Ascending aorta (tissue), 2 donors: Measurements from ENCODE around the gene C6orf89. TPM values are rescaled to one million over a fixed set of nuclear protein-coding genes. Genes with fewer than 3 reads are reported as not detected.

Experiments used
- DNase-seq, 2 donors: peaks; one replicate each; pipeline ENCODE4 v3.0.0-alpha.2; 2019; ENCODE audit warnings: low spot score in 2 of 2
- H3K27ac ChIP-seq, 2 donors: fragments of 200-600 bp; sonication (generic); one replicate each; pipeline ENCODE4 v1.5.1; 2016 to 2017; ENCODE audit warnings: mild to moderate bottlenecking in 1 of 2
- H3K27me3 ChIP-seq: fragments of 200-600 bp; sonication (generic); one replicate; pipeline ENCODE4 v1.5.1; 2017
- H3K36me3 ChIP-seq, 2 donors: fragments of 200-600 bp; sonication (generic); one replicate each; pipeline ENCODE4 v1.5.1; 2016
- H3K4me1 ChIP-seq, 2 donors: fragments of 200-600 bp; sonication (generic); one replicate each; pipeline ENCODE4 v1.5.1; 2016 to 2017; ENCODE audit warnings: mild to moderate bottlenecking in 1 of 2
- H3K4me3 ChIP-seq, 2 donors: fragments of 200-600 bp; sonication (generic); one replicate each; pipeline ENCODE4 v1.5.1; 2016 to 2017; ENCODE audit warnings: mild to moderate bottlenecking in 1 of 2
- H3K9me3 ChIP-seq, 2 donors: fragments of 200-600 bp; sonication (generic); one replicate each; pipeline ENCODE4 v1.5.1; 2016
- intact Hi-C: fragments of 100-400 bp; cut with DNase I; formaldehyde crosslinking; loops from one replicate; pipeline ENCODE4 v1.15.1; 2023
- total RNA-seq: library from RNA; depleted of rRNA; stranded (reverse); fragments of >200 nt; gene quantifications from one replicate; pipeline ENCODE4 v1.1.0, GENCODE V29; 2016
- TF ChIP-seq, protein P1 (sequence below), 3 experiments: fragments of 200-600 bp in 2 of 3; fragments of 450-650 bp in 1 of 3; sonication (generic) in 2 of 3; IDR thresholded peaks; one replicate each; pipeline ENCODE4 v1.5.1; 2016 to 2019; ENCODE audit warnings: antibody characterized with exemption in 3 of 3, mild to moderate bottlenecking in 1 of 3, moderate library complexity in 1 of 3

C6orf89 gene
- total RNA-seq, 1 donor from 2014 or later, result 21.6 TPM

DNA sequence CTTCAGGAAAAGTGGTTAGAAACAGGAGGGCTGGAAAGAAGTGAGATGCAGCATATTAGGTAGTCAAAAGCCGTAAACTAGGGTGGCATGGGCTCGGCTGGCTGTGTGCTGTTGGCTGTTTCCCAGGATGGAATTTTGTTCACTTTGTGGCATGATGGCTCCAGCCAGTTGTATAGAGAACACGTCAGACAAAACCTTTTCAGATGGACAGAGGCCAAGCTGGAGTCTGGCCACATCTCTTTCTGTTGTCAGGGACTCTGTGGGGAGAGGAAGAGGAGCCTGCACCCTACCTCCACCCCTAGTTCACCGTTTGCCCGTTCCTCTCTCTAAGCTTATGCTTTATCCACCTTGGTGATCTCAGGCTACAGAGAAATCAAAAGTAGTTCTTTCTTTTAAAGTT is 22.0 kb downstream of the C6orf89 start:
- Histone ChIP-seq H3K4me3 (no peak overlapping the region), H3K36me3 (peaks cover 22 to 30% of the 10 kb centered on the region in 2 donors), H3K4me1 (peaks cover 3 to 25% of the 10 kb centered on the region in 2 donors), H3K27me3 (no peaks in the 10 kb centered on the region), H3K9me3 (no peaks in the 10 kb centered on the region), H3K27ac (peak overlapping the region; percentile 62 to 65)
- intact Hi-C loops, result loop anchor here (1.0 kb wide), 1 partner anchor 10 kb away; no protein-coding TSS in a partner anchor
- TF ChIP-seq, protein P1, sequence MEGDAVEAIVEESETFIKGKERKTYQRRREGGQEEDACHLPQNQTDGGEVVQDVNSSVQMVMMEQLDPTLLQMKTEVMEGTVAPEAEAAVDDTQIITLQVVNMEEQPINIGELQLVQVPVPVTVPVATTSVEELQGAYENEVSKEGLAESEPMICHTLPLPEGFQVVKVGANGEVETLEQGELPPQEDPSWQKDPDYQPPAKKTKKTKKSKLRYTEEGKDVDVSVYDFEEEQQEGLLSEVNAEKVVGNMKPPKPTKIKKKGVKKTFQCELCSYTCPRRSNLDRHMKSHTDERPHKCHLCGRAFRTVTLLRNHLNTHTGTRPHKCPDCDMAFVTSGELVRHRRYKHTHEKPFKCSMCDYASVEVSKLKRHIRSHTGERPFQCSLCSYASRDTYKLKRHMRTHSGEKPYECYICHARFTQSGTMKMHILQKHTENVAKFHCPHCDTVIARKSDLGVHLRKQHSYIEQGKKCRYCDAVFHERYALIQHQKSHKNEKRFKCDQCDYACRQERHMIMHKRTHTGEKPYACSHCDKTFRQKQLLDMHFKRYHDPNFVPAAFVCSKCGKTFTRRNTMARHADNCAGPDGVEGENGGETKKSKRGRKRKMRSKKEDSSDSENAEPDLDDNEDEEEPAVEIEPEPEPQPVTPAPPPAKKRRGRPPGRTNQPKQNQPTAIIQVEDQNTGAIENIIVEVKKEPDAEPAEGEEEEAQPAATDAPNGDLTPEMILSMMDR (IDR thresholded peaks at IDR 0.05), result no peak
- DNase-seq, result peak in 1 of 2 donors; percentile 85

DNA sequence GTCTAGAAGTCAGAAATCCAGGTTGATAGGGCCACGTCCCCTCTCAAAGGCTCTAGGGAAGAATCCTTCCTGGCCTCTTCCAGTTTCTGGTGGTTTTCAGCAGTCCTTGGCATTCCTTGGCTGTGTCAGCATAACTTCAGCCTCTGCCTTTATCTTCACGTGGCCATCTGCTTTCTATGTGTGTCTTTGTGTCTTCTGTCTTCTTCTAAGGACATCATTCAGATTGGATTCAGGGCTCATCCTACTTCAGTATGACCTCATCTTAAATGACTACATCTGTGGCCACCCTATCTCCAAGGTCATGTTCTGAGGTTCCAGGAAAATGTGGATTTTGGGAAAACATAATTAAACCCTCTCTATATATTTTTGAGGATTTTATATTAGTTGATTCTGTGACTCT is 23.0 kb downstream of the C6orf89 start:
- no peak for DNase-seq
- H3K27ac ChIP-seq, result no peak overlapping the region
- no peak overlapping the region for H3K4me3 ChIP-seq
- H3K27me3 ChIP-seq, result no peaks in the 10 kb centered on the region
- TF ChIP-seq, protein P1 (IDR thresholded peaks at IDR 0.05), result no peak
- H3K4me1 ChIP-seq, result peaks cover 3 to 25% of the 10 kb centered on the region in 2 donors
- H3K9me3 ChIP-seq, result no peaks in the 10 kb centered on the region
- H3K36me3 ChIP-seq, result peaks cover 14 to 29% of the 10 kb centered on the region in 2 donors
- intact Hi-C loops, result loop anchor here (1.0 kb wide), 1 partner anchor 9 kb away; no protein-coding TSS in a partner anchor

DNA sequence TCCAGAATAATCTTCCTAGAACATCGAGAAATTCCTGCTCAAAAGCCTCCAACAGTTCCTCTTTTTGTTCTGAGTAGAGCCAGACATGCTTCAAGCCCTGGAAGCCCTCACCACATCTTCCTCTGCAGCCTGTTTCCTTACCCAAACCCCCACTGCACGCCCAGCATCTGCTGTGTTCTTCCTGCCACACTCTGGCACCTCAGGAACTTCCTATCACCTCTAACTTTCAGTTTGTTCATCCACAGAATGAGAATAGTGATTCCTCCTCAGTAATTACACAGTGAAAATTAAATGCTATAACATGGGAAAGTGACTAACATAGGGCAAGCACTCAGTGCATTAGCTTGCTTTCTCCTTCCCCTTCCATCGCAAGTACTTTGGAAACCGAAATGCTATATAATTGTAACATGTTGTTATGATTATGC is 26.3 kb downstream of the C6orf89 start:
- peaks cover 25 to 44% of the 10 kb centered on the region in 2 donors for H3K36me3 ChIP-seq

DNA sequence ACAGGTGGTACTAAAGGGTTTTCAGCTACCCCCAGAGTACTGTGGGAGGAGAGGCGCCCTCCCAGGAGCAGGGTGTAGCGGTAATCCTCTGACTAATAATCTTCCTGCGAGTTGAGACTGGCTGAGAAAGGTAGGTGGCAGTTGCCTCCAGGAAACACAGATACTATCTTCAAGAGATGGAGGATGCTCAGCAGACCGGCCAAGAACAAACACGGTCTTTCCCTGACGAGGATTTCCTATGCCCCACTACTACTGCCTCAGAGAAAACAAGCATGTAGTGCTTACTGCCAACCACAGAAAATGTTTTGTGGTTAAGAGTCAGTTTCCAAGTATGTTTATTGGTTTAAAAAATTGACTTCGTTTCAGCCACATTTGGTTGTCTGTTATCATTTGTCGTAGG is 26.8 kb downstream of the C6orf89 start:
- intact Hi-C loops, result no loop called here
- H3K27me3 ChIP-seq, result no peaks in the 10 kb centered on the region
- H3K27ac ChIP-seq, result no peak overlapping the region
- TF ChIP-seq, protein P1 (IDR thresholded peaks at IDR 0.05), result no peak
- peaks cover 3 to 19% of the 10 kb centered on the region in 2 donors for H3K4me1 ChIP-seq
- no peak overlapping the region for H3K4me3 ChIP-seq
- DNase-seq, result no peak
- H3K36me3 ChIP-seq, result peaks cover 25 to 44% of the 10 kb centered on the region in 2 donors
- H3K9me3 ChIP-seq, result no peaks in the 10 kb centered on the region

More for the DNA sequence above, 26.3 kb downstream of the C6orf89 start:
- TF ChIP-seq, protein P1 (IDR thresholded peaks at IDR 0.05), result no peak
- Histone ChIP-seq H3K4me3 (no peak overlapping the region), H3K27ac (no peak overlapping the region), H3K4me1 (peaks cover 3 to 19% of the 10 kb centered on the region in 2 donors), H3K9me3 (no peaks in the 10 kb centered on the region), H3K27me3 (no peaks in the 10 kb centered on the region)
- DNase-seq, result no peak
- intact Hi-C loops, result no loop called here

DNA sequence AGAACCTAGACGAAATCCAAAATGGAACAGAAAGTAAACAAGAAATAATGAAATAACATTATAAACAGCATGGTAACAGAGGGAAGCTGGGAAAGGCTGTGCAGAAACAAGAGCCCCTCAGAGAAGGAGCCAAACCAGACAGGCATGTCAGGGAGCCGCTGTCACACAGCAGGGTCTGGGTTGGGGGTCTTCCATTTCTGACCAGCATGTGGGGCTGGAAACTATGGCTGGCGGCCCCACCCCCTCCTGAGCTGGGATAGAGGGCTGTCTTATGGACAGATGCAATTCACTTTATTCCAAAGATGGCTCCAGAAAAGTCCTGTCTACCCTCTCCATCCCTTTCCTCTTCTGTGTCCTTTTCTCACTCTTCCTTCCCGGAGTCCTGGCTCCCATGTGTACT is 27.3 kb downstream of the C6orf89 start:
- no peak for DNase-seq
- no peak overlapping the region for H3K4me3 ChIP-seq
- H3K27ac ChIP-seq, result no peak overlapping the region
- peaks cover 3 to 20% of the 10 kb centered on the region in 2 donors for H3K4me1 ChIP-seq
- TF ChIP-seq, protein P1 (IDR thresholded peaks at IDR 0.05), result no peak
- peaks cover 25 to 44% of the 10 kb centered on the region in 2 donors for H3K36me3 ChIP-seq
- no peaks in the 10 kb centered on the region for H3K27me3 ChIP-seq
- no peaks in the 10 kb centered on the region for H3K9me3 ChIP-seq
- intact Hi-C loops, result no loop called here
